GM18517 (cell line): Measurements from ENCODE around the gene ZNF557.

Source experiments
- ATAC-seq: cut with Tn5 transposase; IDR thresholded peaks from one replicate; pipeline ENCODE4 v1.9.1; 2021; ENCODE audit warnings: mild to moderate bottlenecking, moderate library complexity; ENCODE audit not compliant: unreplicated experiment

ZNF557 gene

DNA sequence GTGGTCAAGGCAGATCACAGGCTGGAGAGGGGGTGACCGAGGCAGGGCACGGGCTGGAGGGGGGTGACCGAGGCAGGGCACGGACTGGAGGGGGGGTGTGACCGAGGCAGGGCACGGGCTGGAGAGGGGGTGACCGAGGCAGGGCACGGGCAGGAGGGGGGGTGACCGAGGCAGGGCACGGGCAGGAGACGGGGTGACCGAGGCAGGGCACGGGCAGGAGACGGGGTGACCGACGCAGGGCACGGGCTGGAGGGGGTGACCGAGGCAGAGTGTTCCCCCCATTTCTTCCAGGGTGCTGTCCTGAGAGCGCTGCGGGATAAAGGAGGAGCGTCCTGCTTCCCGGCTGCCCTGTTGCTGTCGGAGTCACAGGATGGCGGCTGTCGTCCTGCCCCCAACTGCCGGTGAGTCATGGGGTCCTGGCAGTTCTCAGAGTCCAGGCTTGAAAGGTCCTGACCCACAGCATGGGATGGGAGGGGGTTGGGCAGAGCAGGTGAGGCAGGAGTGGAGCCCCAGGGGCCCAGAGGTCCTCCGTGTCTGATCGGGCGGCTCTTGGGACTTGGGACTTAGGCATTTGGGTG, 5.3 kb downstream of the ZNF557 start:
- no peak for ATAC-seq

DNA sequence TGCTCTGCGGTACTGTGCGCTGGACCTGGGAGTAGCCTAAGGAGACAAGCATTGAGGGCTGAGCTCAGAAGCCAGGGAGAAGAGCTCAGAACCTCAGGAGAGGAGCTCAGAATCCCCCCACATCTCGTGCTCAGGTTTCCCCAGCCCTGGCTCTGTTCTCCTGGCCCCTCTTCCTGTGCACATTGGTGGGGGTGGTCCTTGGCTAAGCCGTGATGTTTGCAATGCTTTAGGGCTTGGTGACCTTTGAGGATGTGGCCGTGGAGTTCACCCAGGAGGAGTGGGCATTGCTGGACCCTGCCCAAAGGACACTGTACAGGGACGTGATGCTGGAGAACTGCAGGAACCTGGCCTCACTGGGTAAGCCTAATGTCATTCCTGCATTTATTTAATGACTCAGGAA, 6.6 kb downstream of the ZNF557 start:
- ATAC-seq = no peak

DNA sequence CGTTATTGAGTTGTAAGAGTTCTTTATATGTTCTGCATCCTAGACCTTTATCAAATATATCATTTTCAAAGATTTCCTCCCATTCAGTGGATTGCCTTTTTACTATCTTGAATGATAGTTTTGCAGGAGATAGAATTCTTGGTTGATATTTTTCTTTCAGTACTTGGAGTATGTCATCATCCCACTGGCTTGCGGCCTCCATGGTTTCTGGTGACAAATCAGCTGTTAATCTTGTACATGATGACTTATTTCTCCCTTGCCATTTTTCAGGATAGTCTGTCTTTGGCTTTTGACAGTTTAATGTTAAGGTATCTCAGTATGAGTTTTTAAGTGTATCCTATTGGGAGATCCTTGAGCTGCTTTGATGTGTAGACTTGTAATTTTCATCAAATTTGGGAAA, 8.5 kb downstream of the ZNF557 start:
- no peak for ATAC-seq

DNA sequence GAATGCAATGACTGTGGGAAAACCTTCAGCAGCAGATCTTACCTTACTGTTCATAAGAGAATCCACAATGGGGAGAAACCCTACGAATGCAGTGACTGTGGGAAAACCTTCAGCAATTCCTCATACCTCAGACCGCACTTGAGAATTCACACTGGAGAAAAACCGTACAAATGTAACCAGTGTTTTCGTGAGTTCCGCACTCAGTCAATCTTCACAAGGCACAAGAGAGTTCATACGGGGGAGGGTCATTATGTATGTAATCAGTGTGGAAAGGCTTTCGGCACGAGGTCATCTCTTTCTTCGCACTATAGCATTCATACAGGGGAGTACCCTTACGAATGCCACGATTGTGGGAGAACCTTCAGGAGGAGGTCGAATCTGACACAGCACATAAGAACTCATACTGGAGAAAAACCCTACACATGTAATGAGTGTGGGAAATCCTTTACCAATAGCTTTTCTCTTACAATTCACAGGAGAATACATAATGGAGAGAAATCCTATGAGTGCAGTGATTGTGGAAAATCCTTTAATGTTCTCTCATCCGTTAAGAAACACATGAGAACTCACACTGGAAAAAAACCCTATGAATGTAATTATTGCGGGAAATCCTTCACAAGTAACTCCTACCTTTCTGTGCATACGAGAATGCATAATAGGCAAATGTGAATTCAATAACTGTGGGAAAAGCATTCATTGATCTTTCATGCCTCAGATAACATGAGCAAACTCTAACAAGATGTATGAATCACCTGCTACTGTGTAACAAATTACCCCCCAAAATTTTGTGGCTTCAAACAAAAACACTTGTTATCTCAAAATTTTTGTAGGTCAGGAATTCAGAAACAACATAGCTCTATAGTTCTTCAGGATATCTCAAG, 13.8 kb downstream of the ZNF557 start:
- ATAC-seq = no peak

DNA sequence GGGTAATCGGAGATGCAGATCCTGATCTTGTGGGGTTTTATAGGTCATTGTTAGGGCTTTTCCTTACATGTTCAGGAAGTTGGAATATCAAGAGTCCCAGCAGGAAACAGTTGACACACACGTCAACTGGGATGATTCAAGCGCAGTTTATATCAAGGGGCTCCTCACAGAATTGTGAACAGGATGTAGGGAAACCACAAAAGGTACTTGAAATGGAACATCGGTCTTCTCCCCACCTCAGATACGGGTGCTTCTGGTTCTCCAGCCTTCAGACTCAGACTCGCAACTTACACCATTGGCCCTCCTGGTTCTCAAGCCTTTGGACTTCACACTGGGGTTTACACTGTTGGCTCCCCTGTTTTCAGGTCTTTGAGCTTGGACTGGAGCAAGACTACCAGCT, 19.5 kb downstream of the ZNF557 start:
- no peak for ATAC-seq

DNA sequence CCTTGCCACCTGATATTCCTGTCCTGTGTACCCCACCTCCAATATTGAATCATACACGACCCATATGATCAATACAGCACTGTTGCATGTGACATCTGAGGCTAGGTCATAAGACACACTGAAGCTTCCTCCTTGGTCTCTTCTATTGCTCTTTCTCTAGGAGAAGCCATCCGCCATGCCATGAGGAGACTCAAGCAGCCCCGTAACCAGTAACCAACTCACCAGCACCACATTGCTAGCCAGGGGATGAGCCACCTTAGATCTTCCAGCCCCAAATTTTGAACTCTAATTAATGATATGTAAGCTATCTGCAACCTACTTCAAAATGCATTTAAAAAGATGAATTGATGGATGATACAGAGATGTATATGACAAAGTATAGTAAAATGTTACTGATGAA, 28.6 kb downstream of the ZNF557 start:
- no peak for ATAC-seq

DNA sequence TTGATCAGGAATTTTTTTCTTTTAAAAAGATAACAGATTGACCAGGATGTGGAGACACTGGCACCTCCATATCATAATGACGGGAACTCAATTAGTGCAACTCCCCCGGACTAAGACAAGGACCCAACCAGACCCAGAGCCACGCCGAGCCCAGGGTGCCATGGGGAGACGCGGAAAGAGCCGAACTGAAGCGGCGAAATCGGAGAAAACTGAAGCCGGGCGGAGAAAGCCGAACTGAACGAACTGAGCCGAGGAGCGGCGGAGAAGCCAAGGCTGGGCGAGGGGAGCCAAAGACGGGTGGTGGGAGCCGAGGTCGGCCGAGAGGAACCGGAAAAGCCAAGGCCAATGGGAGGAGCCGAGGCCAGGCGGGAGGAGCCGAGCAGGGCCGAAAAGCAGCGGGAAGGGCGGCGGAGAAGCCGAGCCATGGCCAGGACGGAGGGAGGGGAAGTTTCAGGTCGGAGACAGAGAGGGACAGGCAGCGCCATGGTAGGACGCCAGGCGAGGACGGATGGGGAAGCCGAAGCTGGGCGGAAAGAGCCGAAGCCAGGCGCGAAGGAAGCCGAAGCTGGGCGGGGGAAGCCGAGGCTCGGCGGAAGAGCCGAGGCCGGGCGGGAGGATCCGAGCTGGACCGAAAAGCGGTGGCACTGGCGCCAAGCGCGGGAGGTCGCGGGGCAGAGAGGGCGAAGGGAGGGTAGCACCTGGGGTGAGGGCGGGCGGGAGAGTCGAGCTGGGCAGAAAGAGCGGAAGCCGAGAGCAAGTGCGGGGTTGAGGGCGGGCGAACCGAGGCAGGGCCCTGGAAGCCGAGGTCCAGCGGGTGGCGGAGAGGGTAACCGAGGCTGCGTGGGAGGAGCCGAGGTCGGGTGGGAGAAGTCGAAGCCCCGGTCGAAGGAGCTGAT, 29.4 kb downstream of the ZNF557 start:
- ATAC-seq = peak; percentile 86

DNA sequence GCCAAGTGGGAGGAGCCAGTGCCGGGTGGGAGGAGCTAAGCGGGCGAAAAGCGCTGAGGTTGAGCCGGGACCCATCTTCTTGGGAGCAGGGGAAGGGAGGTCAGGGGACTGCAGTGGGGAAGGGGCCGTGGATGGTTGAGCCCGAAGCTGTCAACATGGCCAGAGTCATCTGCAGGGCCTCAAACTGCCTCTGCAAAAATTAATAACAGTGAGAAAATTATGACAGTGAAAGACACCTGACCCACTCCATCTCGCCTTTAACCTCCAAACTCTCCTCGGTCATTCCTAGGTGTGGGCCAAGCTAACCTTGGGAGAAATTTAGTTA, 30.1 kb downstream of the ZNF557 start:
- no peak for ATAC-seq

DNA sequence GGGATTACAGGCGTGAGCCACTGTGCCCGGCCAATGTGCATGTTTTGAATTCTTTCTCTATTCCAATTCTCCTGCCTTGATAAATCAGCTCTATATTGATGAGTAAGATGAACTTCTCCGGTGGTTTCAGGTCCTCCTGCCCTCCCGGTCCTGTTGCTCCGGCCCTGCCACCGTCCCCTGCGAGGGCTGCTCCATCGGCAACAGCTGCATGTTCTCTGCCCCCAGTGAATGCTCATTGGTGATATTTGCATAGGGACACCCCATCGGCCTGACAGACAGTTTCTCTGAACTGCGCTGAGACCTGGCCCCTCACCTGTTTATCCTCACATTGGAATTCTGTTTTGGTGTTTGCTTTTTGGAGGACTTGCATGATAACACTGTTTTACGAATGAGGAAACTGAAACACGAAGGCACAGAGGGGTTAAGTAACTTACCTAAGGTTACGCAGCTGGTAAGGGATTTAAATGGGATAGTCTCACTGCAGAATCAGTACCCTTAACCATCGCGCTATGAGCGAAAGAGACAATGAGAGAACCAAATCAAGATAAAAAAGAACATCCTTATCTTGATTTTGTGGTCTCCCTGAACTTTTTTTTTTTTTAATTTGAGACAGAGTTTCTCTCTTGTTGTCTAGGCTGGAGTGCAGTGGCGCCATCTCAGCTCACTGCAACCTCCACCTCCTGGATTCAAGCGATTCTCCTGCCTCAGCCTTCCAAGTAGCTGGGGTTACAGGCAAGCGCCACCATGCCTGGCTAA, 32.2 kb downstream of the ZNF557 start:
- no peak for ATAC-seq

DNA sequence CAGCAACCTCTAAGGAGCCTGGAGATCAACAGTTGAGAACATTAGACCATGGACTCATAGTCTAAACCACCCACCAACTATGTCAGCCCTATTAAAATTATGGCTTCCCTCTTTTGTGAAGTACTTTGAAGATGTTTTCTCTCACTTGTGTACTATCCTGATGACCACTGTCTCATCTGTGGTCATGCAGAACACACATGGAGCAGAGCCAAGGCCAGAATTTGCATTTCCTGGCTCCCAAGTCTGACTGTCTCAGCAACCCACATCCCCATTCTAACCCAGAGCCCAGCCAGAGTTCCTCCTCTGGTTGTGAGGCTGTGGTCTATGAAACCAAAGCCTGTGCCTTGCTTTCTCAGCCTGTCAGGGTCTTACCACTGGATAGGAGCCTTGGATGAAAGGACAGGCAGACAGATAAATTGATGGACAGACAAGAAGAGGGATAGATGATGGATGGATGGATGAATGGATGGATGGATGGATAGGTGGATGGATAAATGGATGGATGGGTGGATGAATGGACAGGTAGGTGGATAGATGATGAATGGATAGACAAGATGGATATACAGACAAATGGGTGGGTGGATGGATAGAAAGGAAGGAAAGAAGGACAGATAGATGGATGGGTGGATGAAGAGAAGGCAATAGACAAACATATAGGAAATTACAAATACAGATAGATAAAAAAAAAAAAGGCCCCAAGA, 35.4 kb downstream of the ZNF557 start:
- ATAC-seq = no peak

DNA sequence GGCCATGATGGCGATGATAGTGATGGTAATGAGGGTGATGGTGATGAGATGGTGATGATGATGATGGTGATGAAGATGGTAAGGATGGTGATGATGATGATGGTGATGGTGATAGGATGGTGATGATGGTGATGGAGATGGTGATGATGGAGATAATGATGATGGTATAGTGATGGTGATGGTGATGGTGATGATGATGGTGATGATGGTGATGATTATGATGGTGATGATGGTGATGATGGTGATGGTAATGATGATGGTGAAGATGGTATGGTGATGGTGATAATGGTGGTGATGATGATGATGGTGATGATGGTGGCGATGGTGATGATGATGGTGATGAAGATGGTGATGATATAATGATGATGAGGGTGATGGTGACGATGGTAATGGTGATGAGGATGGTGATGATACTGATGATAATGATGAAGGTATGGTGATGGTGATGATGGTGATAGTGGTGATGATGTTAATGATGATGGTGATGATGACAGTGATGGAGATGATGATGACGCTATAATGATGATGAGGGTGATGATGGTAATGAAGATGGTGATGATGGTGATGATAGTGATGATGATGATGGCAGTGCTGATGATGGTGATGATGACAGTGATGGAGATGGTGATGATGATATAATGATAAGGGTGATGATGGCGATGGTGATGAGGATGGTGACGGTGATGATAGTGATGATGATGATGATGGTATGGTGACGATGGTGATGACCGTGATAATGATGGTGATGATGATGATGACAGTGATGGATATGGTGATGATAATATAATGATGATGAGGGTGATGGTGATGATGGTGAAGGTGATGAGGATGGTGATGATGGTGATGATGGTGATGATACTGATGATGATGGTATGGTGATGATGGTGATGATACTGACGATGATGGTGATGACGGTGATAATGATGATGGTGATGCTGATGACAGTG, 37.5 kb downstream of the ZNF557 start:
- ATAC-seq = no peak

DNA sequence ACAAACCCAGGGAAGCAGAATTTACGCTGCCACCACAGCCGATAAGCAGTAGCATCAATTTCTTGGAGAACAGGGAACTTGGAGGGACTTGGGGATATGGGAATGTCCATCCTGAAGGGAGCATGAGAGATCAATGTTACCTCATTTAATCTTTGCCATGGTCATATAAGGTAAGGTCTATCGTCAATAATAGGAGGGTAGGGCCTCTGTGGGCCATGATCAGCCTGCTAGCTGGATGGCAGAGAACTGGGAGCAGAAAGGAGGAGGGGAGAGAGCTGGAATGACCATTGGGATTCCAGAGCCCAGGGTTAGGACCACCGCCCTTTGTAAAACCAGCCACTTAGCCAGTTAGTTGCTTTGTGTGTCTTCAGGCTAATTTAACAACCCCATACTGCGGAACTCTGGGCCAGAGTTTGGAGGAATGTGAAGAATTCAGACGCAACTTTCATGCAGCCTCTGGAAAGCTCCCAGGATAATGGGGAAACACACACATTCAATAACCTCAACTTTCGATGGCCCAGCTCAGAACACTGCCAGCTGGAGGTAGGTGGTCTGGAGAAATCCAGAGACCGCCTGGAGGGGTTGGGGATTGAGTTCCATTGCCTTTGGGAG, 40.3 kb downstream of the ZNF557 start:
- ATAC-seq = no peak

DNA sequence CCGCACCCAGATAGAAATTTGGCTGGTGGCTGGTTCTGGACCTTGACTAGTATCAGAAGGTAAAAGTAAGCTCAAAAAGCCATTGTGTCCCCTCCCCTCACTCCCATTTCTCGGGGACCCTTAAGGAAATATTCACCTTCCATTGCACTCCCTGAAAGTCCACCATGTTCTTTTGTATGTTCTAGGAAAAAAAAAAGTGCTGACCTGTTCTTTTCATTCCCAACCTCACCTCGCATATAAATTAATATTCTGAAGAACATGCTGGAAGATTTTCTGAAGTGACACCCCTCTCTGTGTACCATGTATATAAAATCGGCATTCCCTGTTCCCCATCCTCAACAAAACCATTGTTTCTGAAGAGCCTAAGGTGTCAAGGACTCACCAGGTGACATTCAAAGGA, 43.2 kb downstream of the ZNF557 start:
- ATAC-seq = no peak

DNA sequence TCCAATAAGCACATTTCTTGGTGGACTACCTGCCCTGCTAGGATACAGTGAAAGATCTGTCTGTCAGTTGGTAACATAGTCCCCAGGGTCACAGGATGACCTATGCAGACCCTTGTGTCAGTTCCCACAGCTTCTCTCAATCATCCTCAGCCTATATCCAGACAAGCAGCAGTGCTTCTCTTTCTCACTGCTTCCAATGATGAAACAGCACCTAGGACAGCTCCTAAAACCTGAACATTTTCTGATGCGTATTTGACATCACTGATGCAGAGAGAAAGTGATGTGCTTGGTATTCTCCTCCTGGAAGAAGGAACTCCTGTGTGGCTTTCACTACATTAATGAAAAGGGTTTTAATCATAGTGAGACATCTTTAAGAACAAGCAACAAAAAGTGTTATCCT, 43.7 kb downstream of the ZNF557 start:
- ATAC-seq = no peak

DNA sequence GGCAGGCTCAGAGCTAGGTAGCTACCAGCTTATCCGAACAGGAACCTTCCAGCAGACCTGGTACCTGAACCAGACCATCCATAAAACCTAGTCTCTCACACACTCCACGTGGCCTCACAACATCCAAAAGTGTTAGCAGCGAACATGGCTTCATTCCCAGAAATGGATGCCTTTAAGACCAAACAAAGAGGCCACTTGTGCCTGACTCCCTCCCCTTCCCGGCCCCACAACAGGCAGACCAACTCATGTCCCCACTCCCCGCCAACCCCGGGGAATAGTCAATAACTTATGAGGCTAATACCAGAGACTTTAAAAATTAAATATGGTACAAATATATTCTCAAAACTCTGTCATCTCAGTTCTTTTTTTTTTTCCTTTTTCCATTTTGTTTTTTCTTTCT, 46.2 kb downstream of the ZNF557 start:
- ATAC-seq = no peak

DNA sequence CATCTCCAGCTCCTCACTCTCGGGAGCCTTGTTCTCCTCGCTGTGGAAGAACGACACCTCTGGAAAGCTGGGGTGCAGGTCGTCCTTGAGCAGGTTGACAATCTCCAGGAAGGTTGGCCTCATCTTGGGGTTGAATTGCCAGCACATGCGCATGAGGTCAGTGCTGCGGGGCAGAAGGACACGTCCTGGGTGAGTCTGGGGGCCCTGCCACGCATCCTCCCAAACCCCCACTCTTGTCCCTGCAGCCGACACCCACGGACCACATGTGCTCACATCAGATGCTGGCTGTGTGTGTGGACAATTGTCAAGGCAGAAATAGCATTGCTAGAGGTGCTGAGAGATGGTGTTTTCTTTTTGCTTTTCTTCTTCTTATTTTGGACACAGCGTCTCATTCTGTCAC, 47.7 kb downstream of the ZNF557 start:
- no peak for ATAC-seq

DNA sequence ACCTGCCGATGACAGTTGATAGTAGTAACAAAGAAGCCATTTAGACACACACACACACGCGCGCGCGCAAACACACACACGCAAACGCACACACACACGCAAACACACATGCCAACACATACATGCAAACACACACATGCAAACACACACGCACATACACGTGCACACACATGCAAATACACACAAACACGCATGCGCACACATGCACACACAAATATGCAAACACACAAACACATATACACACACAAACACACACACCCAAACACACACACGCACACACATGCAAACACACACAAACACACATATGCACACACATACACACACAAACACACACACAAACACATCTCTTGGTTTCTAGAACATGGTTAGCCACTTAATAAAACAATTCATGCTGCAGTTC, 50.1 kb downstream of the ZNF557 start:
- ATAC-seq = no peak

DNA sequence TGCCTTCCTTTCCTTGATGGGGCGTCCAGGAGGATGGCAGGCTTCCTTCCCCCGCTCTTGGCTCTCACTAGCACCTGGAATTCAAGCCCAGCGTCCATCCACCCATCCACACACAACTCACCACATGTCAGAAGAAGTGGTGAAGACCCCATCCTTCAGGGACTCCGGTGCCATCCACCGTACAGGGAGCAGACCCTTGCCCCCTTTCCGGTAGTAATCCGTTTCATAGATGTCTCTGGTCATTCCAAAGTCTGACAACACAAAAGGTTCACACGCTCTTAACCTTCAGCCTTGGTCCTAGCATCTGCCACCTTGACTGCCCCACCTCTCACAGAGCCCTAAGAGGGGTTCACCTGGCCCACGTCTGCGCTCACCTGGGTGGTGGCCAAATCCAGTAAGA, 51.0 kb downstream of the ZNF557 start:
- ATAC-seq = no peak

DNA sequence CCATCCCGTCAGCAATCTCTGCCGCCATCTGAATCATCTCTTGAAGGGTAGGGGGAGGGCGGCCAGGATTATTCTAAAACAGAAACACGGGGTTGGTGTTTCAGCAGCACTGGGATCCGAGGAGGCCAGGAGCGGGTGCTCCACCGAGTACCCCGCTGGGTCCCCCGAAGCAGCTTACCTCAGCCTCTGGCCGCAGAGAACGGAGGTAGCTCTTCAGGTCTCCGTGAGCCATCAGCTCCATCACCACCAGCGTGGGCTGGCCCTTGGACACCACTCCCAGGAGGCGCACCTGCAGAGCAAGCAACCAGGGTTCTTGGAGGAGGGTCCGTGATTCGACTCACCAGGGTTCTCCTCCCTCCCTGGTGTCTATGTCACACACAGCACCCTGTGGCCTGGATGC, 53.2 kb downstream of the ZNF557 start:
- ATAC-seq = no peak
